GM20431 (cell line): ENCODE results near the gene PPP1R1B.

Source experiments
- in situ Hi-C: fragments of 300-500 bp; cut with MseI, MboI; formaldehyde crosslinking; loops from one replicate; pipeline ENCODE4 v1.15.0; 2020; ENCODE audit warnings: low sequenced_read_pairs; ENCODE audit not compliant: unreplicated experiment

PPP1R1B gene

DNA sequence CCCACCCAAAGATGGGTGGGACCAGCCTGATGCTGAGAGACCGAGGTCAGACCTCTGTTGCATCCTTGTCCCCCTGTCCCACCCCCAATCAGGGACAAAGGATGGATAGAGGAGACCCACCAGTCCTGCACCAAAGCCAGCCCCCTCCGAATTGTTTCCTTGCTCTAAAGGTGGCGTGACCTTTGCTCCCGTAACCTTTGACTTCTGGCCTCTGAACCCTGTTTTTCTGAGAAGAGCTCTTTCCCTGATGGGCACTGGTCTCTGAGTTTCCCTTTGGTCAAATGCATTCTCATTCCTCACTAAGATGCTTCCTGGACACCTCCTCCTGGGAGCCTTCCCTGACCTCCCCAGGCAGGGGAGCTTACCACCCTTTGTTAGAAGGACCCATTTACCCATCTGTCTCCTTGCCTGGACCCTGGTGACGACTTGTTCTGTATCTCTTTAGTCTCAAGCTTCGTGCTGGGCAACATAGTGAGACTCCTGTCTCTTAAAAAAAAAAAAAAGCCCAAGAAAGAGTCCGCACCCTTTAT is 13.8 kb upstream of the PPP1R1B start:
- in situ Hi-C loops, result no loop called here

DNA sequence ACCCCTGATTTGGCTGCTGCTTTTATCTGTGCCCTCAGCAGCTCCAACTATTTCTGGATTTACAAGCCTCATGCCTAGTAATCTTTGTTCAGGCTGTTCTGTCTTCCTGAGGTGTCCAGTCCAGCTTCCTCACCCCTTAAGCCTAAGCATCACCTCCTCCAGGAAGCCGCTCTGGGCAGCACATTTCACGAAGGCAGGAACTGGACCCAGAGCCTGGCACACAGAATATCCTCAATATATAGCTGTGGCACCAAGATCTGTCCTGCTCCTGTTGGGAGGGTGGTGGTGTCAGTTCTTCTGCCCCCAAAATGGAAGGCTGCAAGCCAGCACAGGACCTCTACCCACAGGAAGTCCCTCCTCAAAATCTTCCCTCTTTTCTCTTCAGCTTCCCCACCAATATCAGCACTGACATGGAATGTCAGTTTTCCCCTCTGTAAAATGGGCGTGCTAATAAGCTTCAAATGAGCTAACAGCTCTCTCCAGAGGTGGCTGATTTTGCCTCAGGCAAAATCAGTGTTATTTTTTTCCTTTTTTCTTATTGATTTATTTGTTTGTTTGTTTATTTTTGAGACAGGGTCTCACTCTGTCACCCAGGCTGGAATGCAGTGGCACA is 12.1 kb upstream of the PPP1R1B start:
- in situ Hi-C loops, result no loop called here

DNA sequence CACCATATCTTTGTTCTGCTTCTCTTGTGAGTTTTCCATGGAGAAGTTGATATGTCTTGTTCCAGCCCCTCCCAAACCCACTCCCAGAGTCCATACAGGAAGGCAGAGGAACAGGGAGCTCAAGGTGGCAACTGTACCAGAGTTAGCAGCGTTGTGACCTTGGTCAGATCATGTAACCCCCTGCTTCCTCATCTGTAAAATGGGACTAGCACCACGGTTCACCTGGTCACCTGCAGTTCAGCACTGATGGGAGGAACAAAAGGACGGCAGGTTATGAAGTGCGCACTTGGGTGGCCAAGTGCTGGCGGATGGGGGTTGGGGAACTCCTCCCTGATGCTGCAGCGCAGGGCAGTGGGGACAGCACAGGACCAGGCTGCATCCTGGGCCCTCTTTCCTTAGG is 11.3 kb upstream of the PPP1R1B start:
- in situ Hi-C loops, result no loop called here

DNA sequence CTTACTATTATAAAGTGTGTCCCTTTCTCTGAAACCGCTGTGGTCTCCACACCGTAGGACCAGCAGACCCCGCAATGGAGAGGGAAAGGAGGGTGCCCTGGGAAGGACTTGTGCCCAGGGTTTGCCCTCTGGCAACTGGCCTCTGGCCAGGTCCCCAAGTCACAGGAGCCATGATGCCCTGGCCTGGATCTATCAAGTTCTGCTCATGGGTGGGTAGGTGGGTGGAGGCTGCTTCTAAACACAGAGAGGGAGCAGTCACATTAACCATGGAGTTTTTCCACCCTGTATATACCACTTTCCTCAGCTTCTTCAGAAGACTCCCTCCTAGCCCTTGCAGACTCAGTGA is 9.7 kb upstream of the PPP1R1B start:
- in situ Hi-C loops, result no loop called here

DNA sequence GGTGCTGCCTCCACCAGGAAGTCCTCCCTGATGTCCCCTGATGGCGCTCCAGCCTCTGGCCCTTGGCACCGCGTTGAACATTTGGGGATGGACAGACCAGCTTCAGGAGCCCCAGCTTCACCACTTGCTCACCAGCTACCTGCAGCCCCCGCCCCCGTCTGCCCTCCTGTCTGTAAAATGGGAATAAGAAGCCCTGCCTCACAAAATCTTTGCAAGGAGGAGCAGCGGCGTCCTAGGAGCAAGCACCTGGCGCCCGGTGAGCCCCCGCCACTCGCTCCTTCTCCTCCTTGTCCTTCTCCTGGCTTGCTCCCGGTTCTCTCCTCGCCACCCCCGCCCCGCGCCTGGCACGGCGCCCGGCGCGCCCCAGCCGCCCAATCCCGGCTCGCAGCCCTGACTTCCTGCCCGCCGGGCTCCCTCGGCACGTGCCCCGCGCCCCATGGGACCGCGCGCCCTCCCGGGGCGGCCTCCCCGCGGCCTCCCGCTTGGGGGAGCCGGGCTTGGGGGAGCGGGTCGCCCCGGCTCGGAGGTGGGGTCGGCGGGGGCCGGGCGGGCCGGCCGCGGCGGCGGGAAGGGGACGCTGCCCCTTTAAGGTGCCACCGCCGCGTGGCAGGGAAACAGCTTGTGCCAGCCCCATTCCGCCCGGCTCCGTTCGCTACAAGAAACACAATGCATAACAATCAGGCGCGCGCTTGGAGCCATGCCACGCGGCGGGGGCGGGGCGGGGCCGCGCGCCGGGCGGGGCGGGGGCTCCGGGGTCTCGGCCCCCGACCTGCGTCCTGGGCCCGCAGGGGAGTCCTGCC is 9.1 kb upstream of the PPP1R1B start:
- in situ Hi-C loops, result no loop called here

DNA sequence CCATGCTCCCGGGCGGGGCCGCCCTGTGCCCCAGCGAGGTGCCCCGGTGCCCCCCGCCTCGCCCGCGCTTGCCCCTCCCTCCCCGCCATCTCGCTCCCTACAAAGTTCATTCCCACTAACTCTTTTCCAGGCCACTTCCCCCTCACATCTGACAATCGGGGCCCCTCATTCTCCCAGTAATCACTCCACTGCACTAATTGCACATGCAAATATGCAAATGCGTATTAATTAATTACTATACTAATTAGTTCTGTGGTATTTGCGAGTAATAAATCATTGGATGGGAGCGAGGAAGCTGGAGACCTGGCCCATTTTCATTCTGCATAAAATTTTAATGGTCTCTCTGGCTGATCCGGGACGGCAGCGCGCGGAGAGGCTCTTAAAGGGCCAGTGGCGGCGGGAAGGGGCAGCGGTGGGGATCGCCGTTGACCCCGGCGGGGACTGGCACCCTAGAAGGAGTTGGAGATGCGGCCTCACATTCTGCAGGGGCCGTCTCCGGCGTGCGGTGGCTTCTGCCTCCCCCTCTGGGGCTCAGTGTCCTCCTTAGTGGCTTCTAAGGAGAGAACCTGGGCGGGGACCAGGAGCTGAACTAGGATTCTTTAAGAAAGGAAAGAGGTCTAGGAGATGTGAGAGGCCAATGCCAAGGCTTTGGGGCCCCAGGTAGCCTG is 8.4 kb upstream of the PPP1R1B start:
- in situ Hi-C loops, result no loop called here

DNA sequence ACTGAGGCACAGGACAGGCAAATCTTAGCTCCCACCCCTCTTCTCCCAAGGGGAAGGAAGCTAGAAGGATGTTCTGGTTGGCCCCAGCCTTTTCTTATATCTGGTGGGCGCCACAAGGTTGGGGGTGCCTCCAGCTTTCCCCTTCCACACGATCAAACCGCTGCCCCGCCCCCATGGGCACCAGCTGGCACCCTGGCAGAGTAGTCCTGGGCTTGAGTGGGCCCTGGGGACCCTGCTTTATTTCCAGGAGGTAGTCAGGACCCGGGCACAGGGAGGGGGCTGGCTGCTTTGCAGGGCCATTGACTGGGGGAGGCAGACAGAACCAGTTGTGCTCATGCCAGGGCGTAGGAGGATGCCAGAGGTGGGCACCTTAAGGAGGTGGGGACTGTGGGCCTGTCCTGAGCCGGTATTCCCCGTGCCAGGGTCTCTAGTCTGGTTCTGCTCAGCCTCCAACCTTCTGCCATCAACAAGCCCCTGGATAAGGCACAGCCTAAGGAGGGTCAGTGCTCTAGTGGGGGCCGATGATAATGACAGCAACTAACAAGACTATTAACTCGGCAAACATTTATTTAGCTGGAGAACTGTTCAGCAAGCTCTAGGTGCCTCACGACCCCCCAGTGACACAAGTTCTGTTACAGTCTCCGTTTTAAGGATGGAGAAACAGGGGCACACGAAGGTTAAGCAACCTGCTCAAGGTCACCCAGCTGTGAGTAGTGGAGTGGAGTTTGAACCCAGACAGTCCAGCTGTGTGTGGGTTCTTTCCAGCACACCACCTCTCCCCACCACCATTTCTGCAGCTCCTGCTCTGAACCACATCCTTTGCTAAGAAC is 7.6 kb upstream of the PPP1R1B start:
- in situ Hi-C loops, result no loop called here

DNA sequence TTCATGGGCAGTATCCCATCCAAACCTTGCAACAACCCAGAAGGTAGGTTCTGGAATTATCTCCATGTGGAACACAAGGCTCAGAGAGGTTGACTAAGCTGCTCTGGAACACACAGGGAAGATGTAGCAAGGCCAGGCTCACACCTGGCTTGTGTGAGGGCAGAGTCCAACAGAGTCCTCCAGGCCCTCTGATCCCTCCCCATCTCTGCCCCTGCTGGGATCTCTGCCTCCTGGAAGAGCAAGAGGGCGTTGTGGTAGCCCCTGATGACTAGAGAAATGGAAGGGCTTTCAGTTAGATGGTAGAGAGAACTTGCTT is 7.0 kb upstream of the PPP1R1B start:
- in situ Hi-C loops, result no loop called here

DNA sequence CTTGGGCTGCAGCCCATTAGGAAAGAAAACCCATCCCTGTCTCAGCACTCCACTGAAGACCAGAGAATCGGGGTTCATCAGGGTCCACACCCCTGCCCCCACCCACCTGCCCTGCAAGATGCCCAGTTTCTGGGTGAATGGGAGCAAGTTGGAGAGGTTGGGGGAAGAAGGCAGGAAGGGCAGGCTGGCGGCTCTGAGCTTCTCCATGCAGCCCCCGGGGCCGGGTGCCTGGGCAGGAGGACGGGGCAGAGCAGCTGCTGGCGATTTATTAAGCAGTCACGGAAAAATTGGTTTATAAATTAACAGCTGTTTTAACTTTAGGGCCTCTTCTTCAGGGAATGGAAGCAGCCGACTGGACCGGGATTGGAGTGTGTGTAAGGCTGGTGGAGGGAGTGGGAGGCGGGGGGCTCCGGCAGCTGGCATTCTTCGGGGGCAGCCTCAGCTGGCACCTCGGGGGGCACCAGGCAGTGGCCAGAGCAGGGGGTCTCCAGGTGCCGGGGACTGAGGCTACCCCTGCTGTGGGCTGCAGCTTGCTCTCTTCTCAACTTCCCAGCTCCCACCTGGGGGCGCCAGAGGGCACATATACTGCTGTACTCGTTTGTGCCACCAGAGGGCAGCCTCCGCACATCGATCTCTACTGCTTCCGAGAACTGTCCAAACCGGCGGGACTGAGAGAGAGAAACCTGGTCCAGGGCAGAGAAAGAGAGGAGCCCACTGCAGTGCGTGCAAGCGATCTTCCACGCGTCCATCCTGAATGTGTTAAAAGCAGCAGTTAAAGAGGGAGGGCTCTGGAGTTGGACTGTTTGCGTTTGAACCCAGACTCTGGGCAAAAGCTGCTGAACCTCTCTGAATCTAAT is 5.0 kb upstream of the PPP1R1B start:
- in situ Hi-C loops, result no loop called here

DNA sequence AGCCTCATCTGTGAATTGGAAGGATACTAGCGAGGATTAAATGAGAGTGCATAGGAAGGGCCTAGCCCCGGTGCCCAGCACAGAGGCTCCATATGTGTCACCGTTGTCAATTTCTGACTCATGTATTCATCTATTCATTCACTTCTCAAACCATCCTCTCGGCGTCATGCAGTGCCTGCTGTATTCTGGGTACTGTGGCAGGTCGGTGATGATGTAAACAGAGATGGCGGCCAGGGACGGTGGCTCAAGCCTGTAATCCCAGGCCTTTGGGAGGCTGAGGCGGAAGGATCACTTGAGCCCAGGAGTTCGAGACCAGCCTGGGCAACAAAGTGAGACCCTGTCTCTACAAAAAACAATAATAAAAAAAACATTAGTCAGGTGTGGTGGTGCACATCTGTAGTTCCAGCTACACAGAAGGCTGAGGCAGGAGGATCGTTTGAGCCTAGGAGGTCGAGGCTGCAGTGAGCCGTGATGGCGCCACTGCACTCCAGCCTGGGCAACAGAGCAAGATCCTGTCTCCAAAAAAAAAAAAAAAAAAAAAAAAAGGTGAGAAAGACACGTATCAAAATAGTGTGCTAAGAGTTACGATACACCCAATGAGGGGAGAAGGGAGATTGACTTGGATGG is 4.3 kb upstream of the PPP1R1B start:
- in situ Hi-C loops, result no loop called here

DNA sequence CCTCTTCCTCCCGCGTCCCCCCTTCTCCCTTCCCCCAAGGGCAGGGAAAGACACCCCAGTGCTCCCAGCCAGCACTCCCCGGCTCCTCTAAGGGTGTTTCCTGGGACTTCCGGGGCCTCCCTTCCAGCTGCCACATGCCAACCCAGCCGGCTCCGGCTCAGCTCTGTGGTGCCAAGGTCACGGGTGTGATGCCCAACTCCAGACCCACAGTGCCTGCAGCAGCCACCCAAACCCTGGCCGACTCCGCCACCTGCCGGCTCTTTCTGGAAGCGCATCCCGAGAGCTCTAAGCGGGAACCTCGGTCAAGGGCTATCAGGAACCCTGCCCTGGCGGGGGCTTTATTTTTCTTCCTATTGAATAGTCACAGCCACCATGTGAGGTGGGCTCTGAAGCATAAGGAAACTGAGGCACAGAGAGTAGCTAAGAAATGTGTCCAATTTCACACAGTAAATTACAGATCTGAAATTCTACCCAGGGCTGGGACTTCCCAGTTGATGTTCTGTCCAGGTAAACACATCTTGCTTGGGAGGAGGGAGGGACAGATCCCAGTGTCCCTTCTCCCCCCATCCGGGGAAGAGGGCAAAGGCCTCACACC is 3.3 kb upstream of the PPP1R1B start:
- in situ Hi-C loops, result no loop called here

DNA sequence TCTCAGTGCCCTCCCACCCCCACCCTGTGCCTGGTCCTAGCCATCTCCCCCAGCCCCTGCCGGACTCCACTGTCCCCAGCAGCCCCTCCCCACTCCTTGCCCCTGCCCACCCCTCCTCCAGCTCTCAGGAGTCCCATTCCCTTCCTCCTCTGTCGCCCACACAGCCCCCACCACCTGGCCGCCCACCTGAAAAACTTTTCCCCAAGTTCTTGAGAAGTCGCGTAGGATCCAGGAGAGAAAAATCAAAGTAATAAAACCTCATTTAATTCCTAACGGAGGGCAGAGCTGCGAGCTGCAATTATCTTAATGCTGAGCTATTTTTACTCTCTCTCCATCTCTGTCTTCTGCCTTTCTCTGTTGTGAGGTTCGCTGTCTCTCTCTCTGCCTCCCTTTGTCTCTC is 2.4 kb upstream of the PPP1R1B start:
- in situ Hi-C loops, result no loop called here

DNA sequence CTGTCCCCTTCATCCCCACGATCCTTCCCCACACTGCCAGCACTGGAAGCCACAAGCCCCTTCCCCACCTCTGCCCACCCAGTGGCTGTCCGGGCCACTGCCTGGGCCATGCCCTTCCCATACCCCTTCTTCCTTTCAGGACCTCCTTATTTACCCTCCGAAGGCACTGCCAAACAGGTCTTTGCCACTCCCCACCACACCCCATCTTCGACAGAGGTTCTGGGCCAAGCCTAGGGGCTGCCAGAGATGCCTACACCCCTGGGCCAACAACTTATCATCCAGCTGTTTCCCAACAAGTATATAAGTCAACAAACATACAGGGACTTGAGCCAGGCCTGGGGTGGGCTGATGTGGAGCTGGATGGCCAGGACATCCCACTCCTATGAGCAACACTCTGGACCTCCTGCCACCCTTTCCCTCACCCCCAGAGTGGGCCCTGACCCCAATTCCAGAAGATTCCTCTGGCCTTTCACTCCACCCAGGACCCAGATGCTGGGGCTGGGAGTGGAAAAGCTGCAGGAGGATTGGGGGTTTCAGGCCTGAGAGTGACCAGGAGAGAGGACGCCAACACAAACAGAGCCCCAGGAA is 1.5 kb upstream of the PPP1R1B start:
- in situ Hi-C loops, result loop anchor here (25.0 kb wide), 1 partner anchor 112 kb away; the partner anchor contains the start of genes GRB7 and MIEN1

DNA sequence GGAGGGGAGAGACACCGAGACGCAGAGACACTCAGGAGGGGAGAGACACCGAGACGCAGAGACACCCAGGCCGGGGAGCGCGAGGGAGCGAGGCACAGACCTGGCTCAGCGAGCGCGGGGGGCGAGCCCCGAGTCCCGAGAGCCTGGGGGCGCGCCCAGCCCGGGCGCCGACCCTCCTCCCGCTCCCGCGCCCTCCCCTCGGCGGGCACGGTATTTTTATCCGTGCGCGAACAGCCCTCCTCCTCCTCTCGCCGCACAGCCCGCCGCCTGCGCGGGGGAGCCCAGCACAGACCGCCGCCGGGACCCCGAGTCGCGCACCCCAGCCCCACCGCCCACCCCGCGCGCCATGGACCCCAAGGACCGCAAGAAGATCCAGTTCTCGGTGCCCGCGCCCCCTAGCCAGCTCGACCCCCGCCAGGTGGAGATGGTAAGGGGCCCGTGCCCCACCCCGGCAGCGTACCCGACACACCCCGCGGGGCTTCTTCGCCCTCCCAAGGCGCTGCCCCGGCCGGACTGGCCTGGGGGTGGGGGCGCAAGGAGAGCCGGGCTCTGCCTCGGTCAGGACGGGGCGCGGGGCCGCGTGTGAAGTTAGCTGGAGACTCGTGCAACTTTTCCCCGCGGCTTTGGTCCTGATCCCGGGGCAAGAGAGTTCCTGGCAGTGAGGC is 427 bp downstream of the PPP1R1B start:
- in situ Hi-C loops, result loop anchor here (25.0 kb wide), 1 partner anchor 110 kb away; the partner anchor contains the start of genes GRB7 and MIEN1

DNA sequence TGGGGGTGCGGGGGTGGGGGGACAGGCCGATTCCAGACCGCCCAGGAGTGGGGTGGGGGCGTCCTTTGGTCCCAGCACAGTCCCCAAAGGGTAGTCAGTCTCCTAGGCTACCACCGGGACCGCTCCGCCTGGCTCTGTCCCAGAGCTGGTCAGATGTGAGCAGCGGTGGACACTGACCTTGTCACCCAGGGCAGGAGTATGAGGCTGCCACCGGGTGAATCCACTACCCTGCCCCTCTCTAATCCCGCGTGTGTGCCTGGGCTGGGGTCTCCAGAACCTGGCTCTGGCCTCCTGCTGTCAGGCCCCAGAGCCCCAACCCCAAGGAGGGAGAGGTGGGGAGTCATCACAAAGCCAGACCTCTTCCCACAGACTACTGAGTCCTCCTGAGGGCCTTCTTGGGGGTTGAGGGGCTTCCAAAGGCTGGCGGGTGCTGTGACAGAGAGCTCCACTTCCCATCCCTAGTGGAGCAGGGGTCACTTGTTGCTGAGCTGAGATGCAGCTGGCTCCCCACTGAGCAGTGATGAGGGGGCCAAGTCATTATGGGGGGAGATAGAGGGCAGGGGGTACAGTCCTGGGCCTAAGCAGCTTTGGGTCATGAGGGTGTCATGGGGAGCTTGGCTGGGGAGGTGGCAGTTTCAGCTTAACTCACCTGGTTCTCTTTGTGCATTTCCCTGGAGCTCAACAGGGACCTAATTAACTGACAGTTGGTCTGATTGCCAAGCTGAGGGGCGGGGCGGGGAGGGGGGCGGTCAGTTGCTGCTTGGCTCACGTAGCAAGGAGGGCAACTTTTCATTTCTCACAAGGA is 1.2 kb downstream of the PPP1R1B start:
- in situ Hi-C loops, result loop anchor here (25.0 kb wide), 1 partner anchor 109 kb away; the partner anchor contains the start of genes GRB7 and MIEN1

DNA sequence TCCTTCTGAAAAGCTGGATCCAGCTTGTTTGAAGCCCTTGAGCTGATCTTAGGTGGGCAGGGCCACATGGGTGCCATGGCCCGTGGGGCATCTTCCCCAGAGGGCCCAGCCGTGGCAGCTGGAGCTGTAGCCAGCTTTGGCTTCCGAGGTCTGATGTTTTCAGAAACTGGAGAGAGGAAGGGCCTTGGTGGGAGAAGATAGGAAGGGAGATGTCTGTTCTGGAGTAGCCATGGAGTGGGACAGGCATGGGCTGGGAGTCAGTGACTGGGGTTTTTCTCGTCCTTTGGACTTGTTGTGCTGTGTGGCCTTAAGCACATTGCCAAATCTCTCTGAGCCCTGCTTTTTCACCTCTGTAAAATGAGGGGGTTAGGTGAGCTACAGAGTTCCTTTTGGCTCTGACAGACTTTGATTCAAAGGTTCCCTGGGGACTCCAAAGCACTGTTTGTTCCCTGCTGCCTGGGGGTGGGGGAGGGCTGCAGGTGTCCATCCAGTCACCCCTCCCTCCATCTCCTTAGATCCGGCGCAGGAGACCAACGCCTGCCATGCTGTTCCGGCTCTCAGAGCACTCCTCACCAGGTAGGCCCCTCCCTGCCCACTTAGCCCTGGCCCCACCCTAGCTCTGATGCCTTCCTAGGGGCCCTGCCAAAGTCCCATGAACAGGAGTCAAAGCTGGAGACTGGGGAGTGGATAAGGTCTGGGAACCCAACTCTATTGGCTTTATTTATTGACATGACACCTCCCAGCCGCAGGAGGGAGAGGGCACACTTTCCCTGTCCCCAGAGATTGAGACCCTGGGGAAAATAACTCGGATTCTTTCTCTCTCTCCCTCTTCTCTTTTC is 2.1 kb downstream of the PPP1R1B start:
- in situ Hi-C loops, result loop anchor here (25.0 kb wide), 1 partner anchor 108 kb away; the partner anchor contains the start of genes GRB7 and MIEN1
